Breast epithelium (tissue), 4 donors: ENCODE data around the gene EHMT1. TPM values are rescaled to one million over a fixed set of nuclear protein-coding genes. Genes with fewer than 3 reads are reported as not detected.

Source experiments
- DNase-seq, 2 donors: peaks; one replicate each; pipeline ENCODE4 v3.0.0-alpha.2; 2019; ENCODE audit warnings: low spot score in 2 of 2
- H3K27ac ChIP-seq, 2 donors: fragments of 200-600 bp; sonication (generic) in 1 of 2; one replicate each; pipeline ENCODE4 v1.5.1; 2016 to 2019; ENCODE audit warnings: mild to moderate bottlenecking in 1 of 2
- H3K27me3 ChIP-seq, 2 donors: fragments of 200-600 bp; sonication (generic) in 1 of 2; one replicate each; pipeline versions ENCODE4 v1.5.1 to v1.6.0; 2017 to 2019; ENCODE audit warnings: control low read depth in 1 of 2, mild to moderate bottlenecking in 1 of 2
- H3K36me3 ChIP-seq: fragments of 200-600 bp; one replicate; pipeline ENCODE4 v1.5.1; 2019
- H3K4me1 ChIP-seq, 2 donors: fragments of 200-600 bp; sonication (generic); one replicate each; pipeline ENCODE4 v1.5.1; 2016 to 2019; ENCODE audit warnings: control low read depth in 1 of 2
- H3K4me3 ChIP-seq, 3 donors: fragments of 200-600 bp; sonication (generic); 1 replicate in 2 of 3; 2 replicates in 1 of 3; pipeline ENCODE4 v1.5.1; 2016 to 2019; ENCODE audit warnings: mild to moderate bottlenecking in 3 of 3, moderate library complexity in 2 of 3
- H3K9me3 ChIP-seq, 2 donors: fragments of 200-600 bp; sonication (generic) in 1 of 2; one replicate each; pipeline ENCODE4 v1.5.1; 2016 to 2019; ENCODE audit warnings: control low read depth in 1 of 2
- CTCF ChIP-seq, 3 donors: fragments of 450-650 bp; IDR thresholded peaks; one replicate each; pipeline ENCODE4 v1.5.1; 2016 to 2017; ENCODE audit warnings: antibody characterized with exemption in 3 of 3, mild to moderate bottlenecking in 3 of 3, moderate library complexity in 3 of 3
- POLR2A ChIP-seq: fragments of 450-650 bp; IDR thresholded peaks from one replicate; pipeline ENCODE4 v1.6.1; 2016; ENCODE audit warnings: antibody characterized with exemption, mild to moderate bottlenecking, moderate library complexity
- POLR2AphosphoS5 ChIP-seq, 3 donors: sonication (generic); formaldehyde crosslinking; IDR thresholded peaks; one replicate each; pipeline ENCODE4 v1.6.1; 2017; ENCODE audit warnings: antibody characterized with exemption in 3 of 3
- intact Hi-C: fragments of 100-400 bp; cut with DNase I; formaldehyde crosslinking; loops from one replicate; pipeline ENCODE4 v1.15.1; 2023; ENCODE audit warnings: low total_unique reads
- total RNA-seq, 3 donors: library from RNA; depleted of rRNA; stranded (reverse); fragments of >200 nt; gene quantifications; one replicate each; pipeline ENCODE4 v1.1.0, GENCODE V29; 2016

EHMT1 gene
- total RNA-seq, 3 donors from 2014 or later: 63.7 to 113 (median 91.2) TPM

GRCh38 chr9:137612741-137613142 is 6.1 kb upstream of the EHMT1 start:
- peaks cover 9 to 29% of the 10 kb centered on the region in 2 donors for H3K4me1 ChIP-seq
- intact Hi-C loops: no loop called here
- H3K9me3 ChIP-seq: no peaks in the 10 kb centered on the region
- TF ChIP-seq CTCF (IDR thresholded peaks at IDR 0.05): no peak
- no peak for TF ChIP-seq POLR2A
- peak overlapping the region; percentile 93 to 98 for H3K27ac ChIP-seq
- no peaks in the 10 kb centered on the region for H3K27me3 ChIP-seq
- DNase-seq: no peak
- no peaks in the 10 kb centered on the region for H3K36me3 ChIP-seq
- H3K4me3 ChIP-seq: peak overlapping the region in 2 of 3 donors; percentile 15 to 21

GRCh38 chr9:137613259-137613658 is 5.5 kb upstream of the EHMT1 start:
- Histone ChIP-seq H3K4me1 (peaks cover 14 to 31% of the 10 kb centered on the region in 2 donors), H3K27ac (peak overlapping the region; percentile 93 to 98), H3K27me3 (no peaks in the 10 kb centered on the region), H3K4me3 (no peak overlapping the region), H3K9me3 (no peaks in the 10 kb centered on the region), H3K36me3 (no peaks in the 10 kb centered on the region)
- TF ChIP-seq CTCF (IDR thresholded peaks at IDR 0.05): no peak
- no peak for TF ChIP-seq POLR2A
- TF ChIP-seq POLR2AphosphoS5 (IDR thresholded peaks at IDR 0.05): no peak
- DNase-seq: no peak
- intact Hi-C loops: no loop called here

GRCh38 chr9:137613738-137614523 is 4.9 kb upstream of the EHMT1 start:
- DNase-seq: no peak
- intact Hi-C loops: no loop called here
- H3K9me3 ChIP-seq: no peaks in the 10 kb centered on the region
- TF ChIP-seq POLR2AphosphoS5 (IDR thresholded peaks at IDR 0.05) (no peak), CTCF (IDR thresholded peaks at IDR 0.05) (no peak), POLR2A (no peak)
- no peak overlapping the region for H3K4me3 ChIP-seq
- H3K36me3 ChIP-seq: no peaks in the 10 kb centered on the region
- peak overlapping the region; percentile 93 to 98 for H3K27ac ChIP-seq
- no peaks in the 10 kb centered on the region for H3K27me3 ChIP-seq
- peaks cover 14 to 31% of the 10 kb centered on the region in 2 donors for H3K4me1 ChIP-seq

GRCh38 chr9:137614631-137615386 is 4.0 kb upstream of the EHMT1 start:
- peak overlapping the region; percentile 93 to 98 for H3K27ac ChIP-seq
- intact Hi-C loops: no loop called here
- H3K36me3 ChIP-seq: no peaks in the 10 kb centered on the region
- peak in 1 of 2 donors; percentile 76 for DNase-seq
- peaks cover 14 to 31% of the 10 kb centered on the region in 2 donors for H3K4me1 ChIP-seq
- no peak overlapping the region for H3K4me3 ChIP-seq
- H3K27me3 ChIP-seq: no peaks in the 10 kb centered on the region
- H3K9me3 ChIP-seq: no peaks in the 10 kb centered on the region
- no peak for TF ChIP-seq POLR2A
- TF ChIP-seq POLR2AphosphoS5 (IDR thresholded peaks at IDR 0.05): no peak
- TF ChIP-seq CTCF (IDR thresholded peaks at IDR 0.05): no peak

GRCh38 chr9:137615387-137615871 is 3.4 kb upstream of the EHMT1 start:
- intact Hi-C loops: no loop called here
- no peaks in the 10 kb centered on the region for H3K36me3 ChIP-seq
- H3K27ac ChIP-seq: peak overlapping the region; percentile 93 to 98
- DNase-seq: no peak
- no peaks in the 10 kb centered on the region for H3K9me3 ChIP-seq
- H3K27me3 ChIP-seq: no peaks in the 10 kb centered on the region
- no peak overlapping the region for H3K4me3 ChIP-seq
- H3K4me1 ChIP-seq: peaks cover 14 to 37% of the 10 kb centered on the region in 2 donors
- TF ChIP-seq POLR2AphosphoS5 (IDR thresholded peaks at IDR 0.05) (no peak), POLR2A (no peak), CTCF (IDR thresholded peaks at IDR 0.05) (no peak)
